WERI-Rb-1 (cell line): ENCODE data around the gene CHST13.

ENCODE experiments used
- DNase-seq: peaks from one replicate; pipeline ENCODE4 v3.0.0-alpha.2; 2020
- H3K27ac ChIP-seq: fragments of 250-450 bp; sonication (Bioruptor Pico); 2 replicates; pipeline ENCODE4 v1.5.1; 2020; ENCODE audit warnings: mild to moderate bottlenecking, moderate library complexity
- H3K27me3 ChIP-seq: fragments of 250-450 bp; sonication (Bioruptor Pico); 2 replicates; pipeline ENCODE4 v1.5.1; 2021; ENCODE audit warnings: mild to moderate bottlenecking, low read depth, moderate library complexity; ENCODE audit not compliant: insufficient read depth, severe bottlenecking
- H3K36me3 ChIP-seq: fragments of 250-450 bp; sonication (Bioruptor Pico); 2 replicates; pipeline ENCODE4 v1.5.1; 2020; ENCODE audit warnings: mild to moderate bottlenecking, moderate library complexity
- H3K4me3 ChIP-seq: 2 replicates; pipeline ENCODE4 v1.5.1; 2011; ENCODE audit warnings: low read depth, mild to moderate bottlenecking, control low read depth, low read length
- H3K9me3 ChIP-seq: fragments of 250-450 bp; sonication (Bioruptor Pico); 2 replicates; pipeline ENCODE4 v1.5.1; 2021; ENCODE audit warnings: mild to moderate bottlenecking, moderate library complexity; ENCODE audit not compliant: severe bottlenecking
- TF ChIP-seq, protein P1 (sequence below): IDR thresholded peaks from 2 replicates; pipeline ENCODE4 v1.5.1; 2011; ENCODE audit warnings: low read depth, mild to moderate bottlenecking, control low read depth, inconsistent platforms, low read length

The CHST13 gene

DNA sequence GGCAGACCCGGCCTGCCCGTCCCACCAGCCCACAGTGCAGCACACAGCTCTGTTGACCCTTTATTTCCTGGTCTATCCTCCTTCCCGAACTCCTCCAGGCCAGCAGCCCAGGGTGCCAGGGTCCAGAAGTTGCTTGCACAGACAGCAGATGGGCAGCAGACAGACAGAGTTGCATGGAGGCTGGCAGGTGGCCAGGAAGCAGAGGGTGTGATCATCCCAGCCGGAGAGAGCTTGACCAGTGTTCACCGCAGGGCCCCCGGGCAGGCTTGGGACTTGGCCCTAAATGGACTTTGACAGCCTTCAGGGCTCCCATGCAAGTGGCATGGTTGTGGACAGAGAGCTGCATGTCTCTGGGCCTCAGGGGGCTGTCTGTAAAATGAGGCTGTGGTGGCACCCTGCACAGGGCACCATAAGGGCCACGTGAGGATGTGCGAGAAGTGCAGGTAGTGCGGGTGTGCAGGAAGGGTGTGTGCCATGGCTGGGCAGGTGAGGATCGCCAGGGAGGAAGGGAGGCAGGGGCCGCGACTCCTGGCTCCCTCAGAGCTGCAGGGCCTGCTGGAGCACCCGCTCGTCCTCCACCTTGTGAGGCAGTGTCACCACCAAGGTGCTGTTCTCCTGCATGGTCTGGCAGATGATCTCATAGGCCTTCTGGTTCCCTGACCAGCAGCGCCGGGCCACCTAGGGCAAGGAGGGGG lies 42.0 kb upstream of the CHST13 start:
- H3K4me3 ChIP-seq: no peak overlapping the region
- TF ChIP-seq, protein P1, sequence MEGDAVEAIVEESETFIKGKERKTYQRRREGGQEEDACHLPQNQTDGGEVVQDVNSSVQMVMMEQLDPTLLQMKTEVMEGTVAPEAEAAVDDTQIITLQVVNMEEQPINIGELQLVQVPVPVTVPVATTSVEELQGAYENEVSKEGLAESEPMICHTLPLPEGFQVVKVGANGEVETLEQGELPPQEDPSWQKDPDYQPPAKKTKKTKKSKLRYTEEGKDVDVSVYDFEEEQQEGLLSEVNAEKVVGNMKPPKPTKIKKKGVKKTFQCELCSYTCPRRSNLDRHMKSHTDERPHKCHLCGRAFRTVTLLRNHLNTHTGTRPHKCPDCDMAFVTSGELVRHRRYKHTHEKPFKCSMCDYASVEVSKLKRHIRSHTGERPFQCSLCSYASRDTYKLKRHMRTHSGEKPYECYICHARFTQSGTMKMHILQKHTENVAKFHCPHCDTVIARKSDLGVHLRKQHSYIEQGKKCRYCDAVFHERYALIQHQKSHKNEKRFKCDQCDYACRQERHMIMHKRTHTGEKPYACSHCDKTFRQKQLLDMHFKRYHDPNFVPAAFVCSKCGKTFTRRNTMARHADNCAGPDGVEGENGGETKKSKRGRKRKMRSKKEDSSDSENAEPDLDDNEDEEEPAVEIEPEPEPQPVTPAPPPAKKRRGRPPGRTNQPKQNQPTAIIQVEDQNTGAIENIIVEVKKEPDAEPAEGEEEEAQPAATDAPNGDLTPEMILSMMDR: no peak
- H3K27ac ChIP-seq: no peak overlapping the region; the same call in 1 of the 2 replicates
- peak; percentile 57 for DNase-seq
- no peaks in the 10 kb centered on the region for H3K27me3 ChIP-seq
- H3K36me3 ChIP-seq: no peaks in the 10 kb centered on the region
- H3K9me3 ChIP-seq: no peaks in the 10 kb centered on the region

DNA sequence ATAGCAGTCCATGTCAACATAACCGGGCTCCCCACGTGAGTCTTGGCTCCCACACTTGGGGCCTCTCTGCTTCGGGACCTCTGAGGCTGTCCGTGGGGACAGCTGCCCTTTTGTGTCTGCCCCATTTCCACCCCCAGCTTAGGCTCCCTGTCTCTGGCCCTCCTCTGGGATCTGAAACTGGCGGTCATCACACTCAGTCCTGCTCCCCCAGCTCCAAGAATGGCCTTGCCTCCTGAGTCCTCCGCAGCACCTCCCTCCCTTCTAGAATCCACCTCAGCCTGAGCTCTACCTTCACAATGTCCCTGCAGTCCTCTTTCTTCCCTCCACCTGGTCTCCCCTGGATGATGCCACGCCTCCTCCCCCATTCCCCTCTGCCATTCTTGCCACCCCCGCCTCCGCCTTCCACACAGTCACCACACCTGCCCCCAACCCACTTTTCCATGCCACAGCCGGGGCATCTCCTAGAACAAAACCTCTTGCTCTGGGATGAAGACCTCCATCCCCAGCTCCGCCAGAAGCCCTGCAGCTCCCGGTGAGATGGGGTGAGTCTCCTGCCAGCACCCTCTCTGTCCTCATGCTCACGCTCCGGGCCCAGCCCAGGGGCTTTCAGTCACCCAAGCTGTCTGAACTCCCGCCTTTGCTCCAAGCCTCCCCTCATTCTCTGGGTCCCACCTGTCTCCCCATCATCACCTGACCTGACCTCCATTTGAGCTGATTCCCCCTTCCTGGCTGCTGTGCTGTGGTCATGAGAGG lies 41.3 kb upstream of the CHST13 start:
- TF ChIP-seq, protein P1: no peak
- Histone ChIP-seq H3K4me3 (no peak overlapping the region), H3K9me3 (no peaks in the 10 kb centered on the region), H3K36me3 (no peaks in the 10 kb centered on the region), H3K27ac (no peak overlapping the region), H3K27me3 (no peaks in the 10 kb centered on the region)
- DNase-seq: no peak

DNA sequence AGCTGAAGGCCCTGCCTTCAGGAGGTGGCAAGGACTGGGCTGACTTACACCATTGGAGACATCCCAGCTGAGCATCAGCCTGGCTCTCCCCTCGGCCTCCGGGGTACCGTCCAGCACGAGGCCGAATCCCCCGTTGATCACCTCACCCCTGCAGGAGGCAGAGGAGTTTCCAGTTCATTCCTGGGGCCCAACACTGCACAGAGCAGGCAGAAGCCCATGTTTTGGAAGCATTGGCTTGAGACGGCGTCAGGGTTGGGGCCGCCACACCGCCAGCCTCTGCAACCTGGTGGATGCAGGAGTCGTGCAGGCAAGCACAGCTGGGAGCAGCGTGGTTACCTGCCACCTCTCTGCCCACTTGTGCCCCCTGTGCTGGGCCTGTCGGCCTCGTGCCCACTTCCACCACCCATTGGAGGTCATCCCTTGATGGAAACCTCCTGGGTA lies 40.6 kb upstream of the CHST13 start:
- TF ChIP-seq, protein P1: no peak
- Histone ChIP-seq H3K4me3 (no peak overlapping the region), H3K27ac (no peak overlapping the region), H3K36me3 (no peaks in the 10 kb centered on the region), H3K9me3 (no peaks in the 10 kb centered on the region), H3K27me3 (no peaks in the 10 kb centered on the region)
- no peak for DNase-seq

DNA sequence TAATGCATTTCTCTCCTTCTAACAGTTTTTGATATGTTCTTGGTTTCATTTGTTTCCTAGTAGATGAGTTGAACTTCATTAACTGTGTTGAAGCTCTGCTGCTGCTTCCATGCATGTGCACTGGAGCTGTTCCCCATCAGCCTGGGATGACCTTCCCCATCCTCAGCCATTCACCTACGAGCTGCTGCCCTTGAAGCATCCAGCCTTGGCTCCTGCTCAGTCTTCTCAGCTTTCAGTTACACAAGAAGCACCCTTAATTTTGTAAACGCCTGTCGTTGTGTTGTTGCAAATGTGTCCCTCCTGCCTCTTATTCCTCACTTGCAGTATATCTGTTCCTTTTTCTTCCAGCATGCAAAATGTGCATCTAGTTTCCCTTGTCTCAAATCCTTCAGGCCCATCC lies 39.8 kb upstream of the CHST13 start:
- H3K4me3 ChIP-seq: no peak overlapping the region
- no peaks in the 10 kb centered on the region for H3K9me3 ChIP-seq
- no peak for DNase-seq
- no peaks in the 10 kb centered on the region for H3K36me3 ChIP-seq
- H3K27ac ChIP-seq: no peak overlapping the region
- no peaks in the 10 kb centered on the region for H3K27me3 ChIP-seq
- TF ChIP-seq, protein P1: no peak

DNA sequence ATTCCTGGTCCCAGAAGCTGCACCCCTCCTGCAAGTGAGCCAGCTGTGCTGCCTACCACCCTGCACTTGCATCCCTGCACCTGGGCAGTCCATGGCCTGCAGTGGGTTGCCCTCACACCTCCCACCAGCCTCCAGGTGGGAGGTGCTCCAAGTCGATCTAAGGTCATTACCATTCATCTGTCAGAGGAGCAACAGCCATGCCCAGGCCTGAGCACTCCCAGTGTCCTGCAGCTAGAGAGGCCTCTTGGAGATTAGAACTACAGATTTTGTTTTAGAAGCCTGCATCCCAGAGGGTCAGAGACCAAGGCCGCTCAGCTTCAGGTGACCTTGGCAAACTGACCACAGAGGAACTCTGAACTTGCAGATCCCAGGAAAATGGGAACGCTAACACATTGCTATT lies 39.3 kb upstream of the CHST13 start:
- Histone ChIP-seq H3K9me3 (no peaks in the 10 kb centered on the region), H3K4me3 (no peak overlapping the region), H3K27me3 (no peaks in the 10 kb centered on the region), H3K36me3 (no peaks in the 10 kb centered on the region), H3K27ac (no peak overlapping the region)
- TF ChIP-seq, protein P1: no peak
- DNase-seq: no peak
